H1 (cell line): ENCODE results near the gene GLRX. TPM values are rescaled to one million over a fixed set of nuclear protein-coding genes. Genes with fewer than 3 reads are reported as not detected.

Experiments used
- CTCF ChIA-PET: fragments of 300-600 bp; sonication (Branson Sonifier 250); formaldehyde crosslinking; loops from one replicate; lab custom pipeline; 2021; ENCODE audit not compliant: partially characterized antibody; lab: Charles Lee
- POLR2A ChIA-PET: fragments of 300-600 bp; sonication (Branson Sonifier 250); formaldehyde crosslinking; loops from one replicate; lab custom pipeline; 2021; ENCODE audit warnings: inconsistent platforms; ENCODE audit not compliant: partially characterized antibody; lab: Charles Lee
- DNase-seq, 2 experiments: peaks; one replicate each; pipeline versions ENCODE4 v3.0.0 to v3.0.0-alpha.2; 2010 to 2022; ENCODE audit warnings: low spot score in 2 of 2, low read depth in 1 of 2, mixed read lengths in 1 of 2
- FAIRE-seq: peaks from 2 replicates; lab custom pipeline; 2011; peaks lifted over from hg19 to GRCh38; lab: Jason Lieb, UNC
- H2AFZ ChIP-seq: 2 replicates; pipeline ENCODE4 v1.8.1; 2012; ENCODE audit warnings: low read length, inconsistent platforms
- H2AK5ac ChIP-seq: 2 replicates; pipeline ENCODE4 v1.6.1; 2013; ENCODE audit warnings: low read depth, low read length
- H2BK120ac ChIP-seq: replicated peaks from 2 replicates; pipeline ENCODE3; 2013; ENCODE audit warnings: low read depth, low read length, inconsistent platforms
- H2BK12ac ChIP-seq: 2 replicates; pipeline ENCODE4 v1.6.1; 2013; ENCODE audit warnings: low read depth, low read length
- H2BK15ac ChIP-seq: 2 replicates; pipeline ENCODE4 v1.6.1; 2013; ENCODE audit warnings: low read length
- H2BK20ac ChIP-seq: 2 replicates; pipeline ENCODE4 v1.6.1; 2013; ENCODE audit warnings: low read length
- H2BK5ac ChIP-seq: 2 replicates; pipeline ENCODE4 v1.6.1; 2013; ENCODE audit warnings: low read depth, low read length
- H3K14ac ChIP-seq: 2 replicates; pipeline ENCODE4 v1.6.1; 2013; ENCODE audit warnings: inconsistent platforms; ENCODE audit not compliant: insufficient read length
- H3K18ac ChIP-seq: 2 replicates; pipeline ENCODE4 v1.6.1; 2013; ENCODE audit warnings: low read length; ENCODE audit errors: extremely low read depth
- H3K23ac ChIP-seq: 2 replicates; pipeline ENCODE4 v1.6.1; 2013; ENCODE audit warnings: inconsistent platforms; ENCODE audit not compliant: insufficient read length
- H3K23me2 ChIP-seq: 2 replicates; pipeline ENCODE4 v1.6.1; 2013; ENCODE audit warnings: low read depth, low read length
- H3K27ac ChIP-seq: 2 replicates; pipeline ENCODE4 v1.6.1; 2011; ENCODE audit warnings: low read depth, low read length, inconsistent platforms
- H3K27me3 ChIP-seq, 4 experiments: replicated peaks in 1 of 4; 1 replicate in 1 of 4; 2 replicates in 3 of 4; pipeline versions ENCODE4 v1.6.1 to v1.8.1; 2011 to 2013; ENCODE audit warnings: low read length in 3 of 4, mild to moderate bottlenecking in 3 of 4, inconsistent platforms in 2 of 4, mixed read lengths in 2 of 4, moderate library complexity in 1 of 4; ENCODE audit not compliant: control insufficient read depth in 3 of 4, insufficient read depth in 3 of 4; ENCODE audit errors: extremely low read depth in 1 of 4
- H3K36me3 ChIP-seq, 4 experiments: 2 replicates each; pipeline versions ENCODE4 v1.6.1 to v1.8.1; 2011 to 2013; ENCODE audit warnings: mild to moderate bottlenecking in 4 of 4, low read length in 3 of 4, moderate library complexity in 2 of 4, control low read depth in 1 of 4, inconsistent platforms in 1 of 4; ENCODE audit not compliant: insufficient read depth in 4 of 4, control insufficient read depth in 2 of 4
- H3K4ac ChIP-seq: replicated peaks from 2 replicates; pipeline ENCODE3; 2013; ENCODE audit warnings: low read length, low read depth, mixed read lengths, inconsistent platforms; ENCODE audit not compliant: insufficient read length
- H3K4me1 ChIP-seq, 4 experiments: replicated peaks in 1 of 4; 1 replicate in 1 of 4; 2 replicates in 3 of 4; pipeline versions ENCODE4 v1.6.1 to v1.8.1; 2011 to 2013; ENCODE audit warnings: low read length in 3 of 4, inconsistent platforms in 2 of 4, mixed read lengths in 1 of 4; ENCODE audit not compliant: insufficient read depth in 4 of 4, control insufficient read depth in 3 of 4
- H3K4me2 ChIP-seq, 2 experiments: 2 replicates each; pipeline versions ENCODE4 v1.6.1 to v1.8.1; 2011 to 2013; ENCODE audit warnings: low read depth in 2 of 2, low read length in 2 of 2, control low read depth in 1 of 2, inconsistent platforms in 1 of 2, mild to moderate bottlenecking in 1 of 2; ENCODE audit not compliant: insufficient read depth in 1 of 2
- H3K4me3 ChIP-seq, 4 experiments: fragments of 200-600, 300-600 bp in 1 of 4; sonication (generic), shearing (Covaris generic), sonication (Bioruptor Twin) in 1 of 4; 2 replicates each; pipeline versions ENCODE4 v1.5.1 to v1.8.1; 2011 to 2016; ENCODE audit warnings: low read length in 4 of 4, low read depth in 3 of 4, control low read depth in 2 of 4, inconsistent platforms in 2 of 4, mild to moderate bottlenecking in 2 of 4, mixed read lengths in 1 of 4, moderate library complexity in 1 of 4; ENCODE audit not compliant: insufficient read depth in 2 of 4; ENCODE audit errors: extremely low read depth in 1 of 4
- H3K56ac ChIP-seq: replicated peaks from 2 replicates; pipeline ENCODE3; 2013; ENCODE audit warnings: low read depth, mild to moderate bottlenecking, mixed read lengths, low read length, inconsistent platforms; ENCODE audit not compliant: insufficient read length
- H3K79me1 ChIP-seq: 2 replicates; pipeline ENCODE4 v1.6.1; 2013; ENCODE audit warnings: low read depth, low read length, control low read depth
- H3K79me2 ChIP-seq, 2 experiments: 2 replicates each; pipeline versions ENCODE4 v1.6.1 to v1.8.1; 2012 to 2013; ENCODE audit warnings: low read length in 2 of 2, mild to moderate bottlenecking in 2 of 2, inconsistent platforms in 1 of 2; ENCODE audit not compliant: insufficient read depth in 2 of 2, control insufficient read depth in 1 of 2
- H3K9ac ChIP-seq, 4 experiments: replicated peaks in 1 of 4; 1 replicate in 1 of 4; 2 replicates in 3 of 4; pipeline versions ENCODE4 v1.6.1 to v1.8.1; 2011 to 2013; ENCODE audit warnings: low read depth in 3 of 4, low read length in 3 of 4, control low read depth in 2 of 4, mild to moderate bottlenecking in 2 of 4, moderate library complexity in 2 of 4, inconsistent platforms in 1 of 4; ENCODE audit errors: extremely low read depth in 1 of 4
- H3K9me3 ChIP-seq, 2 experiments: 2 replicates each; pipeline versions ENCODE4 v1.6.1 to v1.8.1; 2012 to 2013; ENCODE audit warnings: mild to moderate bottlenecking in 2 of 2, moderate library complexity in 2 of 2, control low read depth in 1 of 2, inconsistent platforms in 1 of 2, low read depth in 1 of 2, low read length in 1 of 2, mixed read lengths in 1 of 2; ENCODE audit not compliant: insufficient read depth in 2 of 2
- H4K20me1 ChIP-seq, 2 experiments: replicated peaks in 1 of 2; 2 replicates each; pipeline versions ENCODE3 to v1.8.1; 2011 to 2013; ENCODE audit warnings: inconsistent platforms in 2 of 2, low read length in 2 of 2, mild to moderate bottlenecking in 1 of 2; ENCODE audit not compliant: insufficient read depth in 2 of 2, control insufficient read depth in 1 of 2
- H4K5ac ChIP-seq: 2 replicates; pipeline ENCODE4 v1.6.1; 2013; ENCODE audit warnings: low read length, low read depth, mixed read lengths, inconsistent platforms; ENCODE audit not compliant: insufficient read length
- H4K8ac ChIP-seq: 2 replicates; pipeline ENCODE4 v1.8.0; 2013; ENCODE audit warnings: mild to moderate bottlenecking, moderate library complexity, low read length, inconsistent platforms; ENCODE audit not compliant: insufficient read depth; ENCODE audit errors: extremely low read depth
- H4K91ac ChIP-seq: replicated peaks from 2 replicates; pipeline ENCODE3; 2013; ENCODE audit warnings: low read length, mixed read lengths, inconsistent platforms; ENCODE audit not compliant: insufficient read length
- CBX8 ChIP-seq: fragments of 300-800, 300-1000 bp; sonication (generic); IDR thresholded peaks from 2 replicates; pipeline ENCODE4 v1.7.1; 2016; ENCODE audit warnings: low read depth, low read length, borderline replicate concordance
- CHD2 ChIP-seq: IDR thresholded peaks from 2 replicates; pipeline ENCODE4 v1.6.1; 2012; ENCODE audit warnings: low read length, improper control_type of control experiment
- CTBP2 ChIP-seq: IDR thresholded peaks from 2 replicates; pipeline ENCODE4 v1.7.0; 2011; ENCODE audit warnings: borderline replicate concordance, mild to moderate bottlenecking, moderate library complexity, mixed read lengths, low read length; ENCODE audit not compliant: insufficient read depth, insufficient read length
- FOSL1 ChIP-seq: IDR thresholded peaks from 2 replicates; pipeline ENCODE4 v1.6.1; 2011; ENCODE audit warnings: mild to moderate bottlenecking, low read depth, low read length, moderate library complexity; ENCODE audit not compliant: insufficient read depth
- GABPA ChIP-seq: IDR thresholded peaks from 2 replicates; pipeline ENCODE4 v1.6.1; 2011; ENCODE audit warnings: mild to moderate bottlenecking, low read length, moderate library complexity, borderline replicate concordance; ENCODE audit not compliant: insufficient read depth
- JUN ChIP-seq: IDR thresholded peaks from 2 replicates; pipeline ENCODE4 v1.6.1; 2011; ENCODE audit warnings: low read depth, mild to moderate bottlenecking, improper control_type of control experiment, low read length
- PHF8 ChIP-seq: fragments of 200-600 bp; sonication (generic); conservative IDR thresholded peaks from 2 replicates; pipeline ENCODE4 v1.7.1; 2012; ENCODE audit warnings: low read depth, mild to moderate bottlenecking, inconsistent platforms, low read length, moderate library complexity
- SIN3A ChIP-seq, 2 experiments: IDR thresholded peaks in 1 of 2; conservative IDR thresholded peaks in 1 of 2; 2 replicates each; pipeline ENCODE4 v1.6.1; 2011 to 2012; ENCODE audit warnings: low read length in 2 of 2, improper control_type of control experiment in 1 of 2, low read depth in 1 of 2, mild to moderate bottlenecking in 1 of 2
- SIX5 ChIP-seq: IDR thresholded peaks from 2 replicates; pipeline ENCODE4 v1.6.1; 2011; ENCODE audit warnings: mild to moderate bottlenecking, low read depth, low read length
- SP1 ChIP-seq: IDR thresholded peaks from 2 replicates; pipeline ENCODE4 v1.6.1; 2011; ENCODE audit warnings: low read depth, low read length
- SP2 ChIP-seq: IDR thresholded peaks from 2 replicates; pipeline ENCODE4 v1.6.1; 2012; ENCODE audit warnings: mild to moderate bottlenecking, low read length, inconsistent platforms
- YY1 ChIP-seq: IDR thresholded peaks from 2 replicates; pipeline ENCODE4 v1.6.1; 2011; ENCODE audit warnings: low read depth, mild to moderate bottlenecking, low read length
- WGBS, 2 experiments: shearing (Covaris generic) in 1 of 2; methylation state at CpG; one replicate each; pipeline versions ENCODE4 v1.1.6 to v1.1.7; 2013 to 2015; ENCODE audit warnings: low lambda C conversion rate in 2 of 2, mixed read lengths in 2 of 2, inconsistent platforms in 1 of 2, low coverage in 1 of 2, missing lambda C conversion rate in 1 of 2; ENCODE audit not compliant: insufficient replicate concordance in 2 of 2, insufficient coverage in 1 of 2, insufficient read length in 1 of 2; ENCODE audit errors: extremely low coverage in 1 of 2, missing lambda C conversion rate in 1 of 2; 5-methylcytosine and 5-hydroxymethylcytosine counted together
- polyA plus RNA-seq, 7 experiments: library from polyadenylated mRNA; depleted of rRNA in 3 of 7; stranded (reverse) in 5 of 7; unstranded in 2 of 7; fragments of >200 nt in 5 of 7; fragments of 200-250 nt in 2 of 7; gene quantifications; 1 replicate in 5 of 7; 2 replicates in 1 of 7; 4 replicates in 1 of 7; pipeline versions ENCODE4 v1.2.1 to v1.2.3, GENCODE V29; 2011 to 2013; ENCODE audit warnings: missing spikeins in 2 of 7, mixed read lengths in 2 of 7
- total RNA-seq: library from RNA; stranded (reverse); fragmentation: NEBNext Ultra II Directional; extraction: Animal tissue kit (Norgen Biotek cat#: 25700); gene quantifications from 2 replicates; pipeline ENCODE4 v1.2.1, GENCODE V29; 2021

GLRX gene
- total and polyA plus RNA-seq, 2 of the 8 experiments (the other 6 are each of a cell fraction or from before 2014, with no cell fraction given) = 22.9 to 31.2 TPM

DNA sequence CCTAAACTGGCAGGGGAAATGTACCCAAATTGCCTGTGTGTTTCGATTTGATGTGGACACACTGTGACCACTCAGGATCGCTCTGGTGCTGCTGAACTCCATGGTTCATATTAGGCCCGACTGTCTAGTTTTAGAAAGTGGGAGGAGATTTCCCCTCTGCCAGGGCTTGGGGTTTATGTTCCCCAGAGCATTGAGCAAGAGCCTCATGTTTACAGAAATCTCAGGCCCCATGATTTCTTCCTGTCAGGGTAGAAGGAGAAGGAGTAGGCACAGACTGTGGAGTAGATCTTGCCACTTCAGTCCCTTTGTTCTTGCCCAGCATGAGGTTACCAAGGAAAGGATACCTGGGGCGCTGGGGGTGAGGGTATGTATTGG, 40.8 kb upstream of the GLRX start:
- Histone ChIP-seq H2BK120ac (no peak overlapping the region), H3K14ac (no peak overlapping the region), H3K23me2 (no peaks in the 10 kb centered on the region), H3K9me3 (no peaks in the 10 kb centered on the region), H3K36me3 (no peaks in the 10 kb centered on the region), H3K79me1 (no peaks in the 10 kb centered on the region), H3K79me2 (no peaks in the 10 kb centered on the region), H3K4me1 (no peaks in the 10 kb centered on the region; a peak in 2 of 7 replicates), H3K23ac (no peak overlapping the region), H2BK5ac (no peak overlapping the region), H2BK20ac (no peak overlapping the region), H2BK15ac (no peak overlapping the region), H3K9ac (no peak overlapping the region), H2AK5ac (no peak overlapping the region), H3K4me3 (no peak overlapping the region), H3K27ac (no peak overlapping the region), H3K4ac (no peak overlapping the region), H4K91ac (no peak overlapping the region), H4K20me1 (no peaks in the 10 kb centered on the region), H3K4me2 (peak overlapping the region in 1 of 2 experiments; percentile 8; a peak in 1 of 4 replicates), H3K56ac (no peak overlapping the region), H2AFZ (no peak overlapping the region), H4K5ac (no peak overlapping the region), H3K27me3 (no peaks in the 10 kb centered on the region; a peak in 1 of 7 replicates), H2BK12ac (0 out of 2 replicates have a peak overlapping the region, but pooled peaks have one; percentile 42), H3K18ac (no peak overlapping the region; the same call in 1 of the 2 replicates), H4K8ac (no peak overlapping the region)
- POLR2A ChIA-PET = no interaction called here
- WGBS, 2 experiments = 67% methylated on average over 4 of the region's 4 CpGs; no CpG with 5 or more reads in 1 of the 2 experiments
- FAIRE-seq (no peak), DNase-seq (no peak)
- CTCF ChIA-PET = interaction anchor here (1.3 to 2.3 kb wide), 3 partner anchors 29 to 472 kb away, joined by 3 to 10 read pairs (median 3); no protein-coding TSS in a partner anchor
- TF ChIP-seq FOSL1 (no peak), SP1 (no peak), GABPA (no peak), SIX5 (no peak), CTBP2 (no peak), YY1 (no peak), PHF8 (no peak), SP2 (no peak), JUN (no peak), SIN3A (conservative IDR thresholded peaks at IDR 0.05 in 1 of 2, IDR thresholded peaks at IDR 0.05 in 1 of 2; ENCODE audit: low read depth in 1 of 2, low read length in 2 of 2) (no peak), CHD2 (no peak), CBX8 (no peak)
